NCI-H1105 treated with DMSO at 0.1 percent for 48 hours (cell line): ENCODE data around the gene COL23A1.

ENCODE experiments used
- DNase-seq: peaks from one replicate; lab custom pipeline; 2025; lab: John Stamatoyannopoulos, UW

Gene COL23A1

DNA sequence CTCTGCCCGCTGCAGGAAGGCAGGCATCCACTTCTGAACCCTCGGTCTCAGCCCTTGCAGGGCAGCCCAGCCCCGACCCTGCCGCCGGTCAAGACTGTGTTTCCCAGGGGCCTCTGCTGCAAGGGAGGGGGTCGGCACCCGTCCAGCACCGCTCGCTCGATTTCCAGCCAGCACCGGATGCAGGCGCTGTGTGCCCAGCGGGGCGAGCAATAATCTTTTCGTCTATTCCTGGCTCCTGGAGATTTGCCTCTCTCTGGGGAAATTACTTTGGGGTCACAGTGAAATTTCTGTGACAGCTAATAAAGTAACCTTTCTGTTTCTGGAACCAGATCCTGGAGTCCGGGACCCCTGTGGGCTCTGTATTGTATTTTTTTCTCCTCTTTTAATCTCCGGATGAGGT lies 155.3 kb downstream of the COL23A1 start:
- DNase-seq = no peak

DNA sequence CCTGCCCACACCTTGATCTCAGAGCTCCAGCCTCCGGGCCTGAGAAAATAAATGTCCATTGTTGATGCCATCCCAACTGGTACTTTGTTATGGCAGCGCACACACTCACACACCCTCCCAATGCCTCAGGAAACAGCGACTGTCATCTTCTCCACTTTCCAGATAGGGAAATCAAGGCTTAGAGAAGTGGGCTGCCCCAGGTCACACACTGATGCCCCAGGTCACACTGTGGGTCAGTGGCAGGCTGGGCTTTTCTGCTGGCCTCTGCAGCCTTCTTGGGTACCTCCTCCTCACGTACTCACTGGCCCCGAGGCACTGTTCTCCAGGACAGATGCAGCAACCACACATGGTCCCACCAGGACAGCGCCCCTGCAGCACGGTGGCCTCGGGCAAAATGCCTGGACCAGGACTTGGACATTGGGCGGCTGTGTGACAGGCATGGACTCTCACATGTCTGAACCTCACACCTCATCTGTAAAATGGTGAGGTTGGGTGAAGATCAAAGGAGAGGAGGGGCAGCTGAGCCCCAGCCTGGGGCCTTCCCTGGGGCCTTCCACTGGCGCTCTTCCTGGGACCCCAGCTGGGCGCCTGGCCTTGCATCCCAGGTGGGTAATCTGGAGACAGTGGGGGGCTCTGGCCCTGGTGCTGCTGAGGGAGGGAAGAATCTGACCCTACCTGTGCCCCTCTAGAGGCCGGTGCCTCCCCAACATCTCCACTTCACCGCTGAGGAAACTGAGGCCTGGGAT lies 156.0 kb downstream of the COL23A1 start:
- no peak for DNase-seq

DNA sequence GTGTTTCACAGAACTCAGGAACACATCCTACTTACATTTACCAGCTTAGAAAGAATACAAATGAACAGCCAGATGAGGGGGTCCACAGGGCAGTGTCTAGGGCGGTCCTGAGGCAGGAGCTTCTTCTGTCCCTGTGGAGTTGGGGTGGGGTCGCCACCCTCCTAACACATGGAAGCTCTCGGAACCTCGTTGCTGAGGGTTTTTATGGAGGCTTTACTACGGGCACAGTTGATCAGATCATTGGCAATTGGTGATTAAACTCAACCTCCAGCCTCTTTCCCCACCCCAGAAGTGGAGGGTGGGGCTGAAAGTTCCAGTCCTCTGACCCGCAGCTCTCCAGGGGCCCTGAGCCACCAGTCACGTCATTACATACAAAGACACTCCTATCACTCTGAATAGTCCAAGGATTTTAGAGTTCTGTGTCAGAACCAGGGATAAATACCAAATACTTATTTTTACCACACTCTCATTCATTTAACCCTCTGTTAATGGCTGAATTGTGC lies 156.9 kb downstream of the COL23A1 start:
- no peak for DNase-seq

DNA sequence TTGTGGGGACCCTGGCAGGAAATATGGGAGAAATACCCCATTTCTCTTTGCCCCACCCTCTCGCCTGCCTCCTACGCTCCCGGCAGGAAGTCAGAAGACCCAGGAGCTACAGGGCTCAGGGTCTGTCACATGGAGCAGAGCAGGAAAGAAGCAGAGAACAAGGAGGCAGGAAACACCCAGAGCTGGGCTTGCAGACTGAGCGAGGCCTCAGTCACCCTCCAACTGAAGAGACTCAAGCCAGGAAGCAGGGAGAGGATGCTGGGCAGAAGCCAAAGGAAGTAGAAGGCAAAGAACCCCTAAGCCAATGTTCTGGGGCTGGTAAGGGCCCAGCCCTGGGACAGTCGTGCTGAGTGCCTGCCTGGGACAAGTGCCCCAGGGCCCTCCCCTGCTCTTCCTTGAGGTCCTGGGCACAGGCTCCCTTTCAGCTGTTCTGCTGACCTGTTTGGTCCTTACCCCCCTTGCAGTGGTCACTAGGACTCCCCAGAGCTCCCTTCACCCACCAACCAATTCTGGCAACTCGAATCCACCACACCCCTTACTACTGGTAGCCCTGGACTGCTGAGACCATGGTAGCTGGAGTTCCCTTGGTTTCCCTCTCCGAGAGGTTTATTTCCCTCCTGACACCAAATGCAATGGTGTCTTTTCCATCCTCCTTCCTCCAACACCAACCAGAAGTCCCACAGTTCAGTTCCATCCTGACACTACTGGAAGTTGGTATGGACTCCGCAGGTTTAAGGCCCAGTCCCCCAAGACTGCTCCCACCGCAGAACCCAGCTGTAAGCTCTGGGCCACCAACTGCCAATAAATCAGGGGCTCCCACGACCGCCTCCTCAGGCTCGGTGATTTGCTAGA lies 157.5 kb downstream of the COL23A1 start:
- DNase-seq = no peak

DNA sequence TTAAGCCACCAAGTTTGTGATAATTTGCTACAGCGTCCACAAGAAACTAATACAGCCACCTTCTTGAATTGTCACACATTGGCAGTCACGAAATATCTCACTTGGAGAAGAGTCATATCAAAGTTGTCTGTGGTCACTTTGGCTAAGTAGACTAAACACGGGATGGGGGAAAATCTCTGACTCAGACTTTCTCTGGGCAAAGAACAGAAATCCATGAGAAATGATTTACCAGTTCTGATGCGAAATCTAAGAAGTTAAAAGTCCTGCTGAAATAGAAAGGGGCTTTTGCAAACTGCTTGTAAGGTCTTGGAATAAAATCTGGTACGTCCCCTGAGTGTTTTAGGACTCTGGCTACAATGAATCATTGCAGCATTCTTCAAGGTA lies 158.4 kb downstream of the COL23A1 start:
- DNase-seq = no peak

DNA sequence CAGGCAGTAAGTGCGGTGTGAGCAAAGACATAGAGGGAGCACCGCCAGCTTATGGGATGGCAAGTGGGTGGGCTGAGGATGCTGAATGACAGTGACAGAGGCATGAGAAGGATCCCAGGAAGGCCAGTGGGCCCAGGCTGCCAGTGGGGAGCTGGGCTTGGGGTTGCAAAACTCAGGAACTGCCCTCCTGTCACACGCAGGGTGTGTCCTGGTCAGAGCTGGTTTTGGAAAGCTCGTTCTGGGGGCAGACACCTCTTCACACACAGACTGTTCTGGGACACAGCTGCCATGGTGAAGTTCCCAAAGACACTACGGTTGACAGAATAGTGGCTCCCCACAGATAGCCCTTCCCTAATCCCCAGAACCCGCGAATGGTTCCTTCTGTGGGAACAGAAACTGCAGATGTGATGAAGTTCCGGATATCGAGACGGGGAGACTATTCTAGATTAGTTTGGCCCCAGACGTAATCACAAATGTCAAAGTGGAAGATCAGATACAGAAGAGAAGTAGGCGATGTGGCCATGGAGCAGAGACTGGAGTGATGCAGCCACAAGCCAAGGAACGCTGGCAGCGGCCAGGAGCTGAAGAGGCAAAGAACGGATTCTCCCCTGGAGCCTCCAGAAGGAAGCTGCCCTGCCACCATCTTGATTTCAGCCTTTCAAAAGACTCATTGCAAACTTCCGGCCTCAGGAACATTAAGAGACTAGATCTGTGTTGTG lies 159.0 kb downstream of the COL23A1 start:
- no peak for DNase-seq

DNA sequence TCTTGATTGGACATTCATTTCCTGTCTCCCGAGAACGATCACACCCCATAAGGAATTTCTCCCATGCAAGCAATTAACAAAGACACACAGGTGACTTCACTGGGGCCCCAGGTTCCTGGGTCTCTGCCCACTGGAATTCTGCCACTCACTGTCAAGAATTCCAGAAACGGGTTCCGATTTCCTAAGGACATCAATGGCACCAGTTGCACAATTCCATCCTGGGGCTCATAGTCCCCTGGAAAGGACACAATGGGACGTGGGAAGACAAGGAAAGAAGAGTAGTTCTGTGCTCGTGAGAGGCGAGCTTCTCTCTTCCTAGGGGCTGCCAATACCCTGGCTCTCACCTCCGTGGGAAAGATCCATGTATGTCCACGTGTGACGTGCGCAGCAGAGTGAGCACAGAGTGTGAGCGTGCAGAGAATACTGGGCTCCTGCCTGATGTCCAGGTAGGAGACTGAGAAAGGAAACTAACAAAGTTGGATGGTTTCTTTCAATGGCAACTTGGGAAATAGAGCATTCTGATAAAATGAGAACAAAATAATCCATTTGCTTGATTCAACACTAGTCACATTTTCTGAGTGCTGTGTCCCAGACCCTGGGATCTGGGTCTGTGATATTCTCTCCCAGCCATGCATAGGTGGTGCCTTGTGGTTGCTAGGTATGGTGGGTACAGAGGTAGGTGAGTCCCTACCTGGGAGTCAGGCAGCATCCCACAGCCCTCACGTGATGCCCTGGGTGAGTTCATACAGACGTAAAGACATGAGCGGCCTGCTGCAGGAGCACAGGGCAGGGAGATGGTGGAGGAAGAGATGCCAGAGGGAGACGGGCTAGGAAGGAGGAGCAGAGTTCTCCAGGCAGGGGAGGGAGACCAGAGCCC lies 159.8 kb downstream of the COL23A1 start:
- no peak for DNase-seq

DNA sequence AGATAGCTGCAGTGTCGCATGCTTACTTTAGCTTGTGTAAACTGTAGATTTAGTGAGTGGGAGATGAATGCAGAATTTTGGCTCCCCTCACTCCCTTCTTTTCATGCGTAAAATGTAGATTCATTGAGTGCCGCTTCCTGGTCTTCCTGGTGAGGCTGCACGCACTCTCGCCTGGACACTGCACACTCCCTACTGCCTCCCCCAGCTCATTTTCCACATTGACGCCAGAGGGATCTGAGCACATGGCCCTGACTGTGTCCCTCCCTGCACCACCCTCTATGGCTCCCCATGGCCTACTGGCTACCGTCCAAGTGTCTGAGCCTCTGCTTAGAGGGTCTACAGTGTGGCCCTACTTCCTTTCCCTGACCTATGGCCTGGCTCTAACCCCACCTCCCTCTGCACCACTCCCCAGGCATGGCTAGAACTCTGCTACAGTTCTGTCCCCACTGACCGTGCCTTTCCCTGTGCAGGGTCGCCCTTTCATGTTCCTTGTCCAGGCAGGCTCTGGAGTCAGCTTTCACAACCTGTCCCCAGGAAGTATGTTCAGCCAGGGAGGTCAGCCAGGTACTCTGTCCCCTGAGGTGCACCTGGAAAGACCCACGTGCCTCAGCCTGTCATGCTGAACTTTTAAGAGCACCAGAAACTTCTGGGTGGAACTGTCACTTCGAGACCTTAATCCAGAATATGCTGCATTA lies 160.6 kb downstream of the COL23A1 start:
- DNase-seq = no peak

DNA sequence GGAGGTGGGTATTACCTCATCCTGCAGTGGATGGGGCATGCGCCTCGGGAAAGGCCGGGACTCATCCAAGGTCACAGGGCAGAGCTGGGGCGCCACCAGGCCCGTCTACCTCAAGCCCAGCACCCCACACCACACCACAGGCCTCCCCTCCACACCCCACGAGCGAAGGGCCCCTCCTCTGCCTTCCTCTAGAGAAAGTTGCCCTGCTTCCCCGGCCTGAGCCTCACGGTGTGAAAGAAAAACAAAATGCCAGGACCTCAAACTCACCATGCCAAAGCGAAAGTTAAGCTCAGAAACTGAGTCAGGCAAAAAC lies 161.1 kb downstream of the COL23A1 start:
- DNase-seq = no peak

DNA sequence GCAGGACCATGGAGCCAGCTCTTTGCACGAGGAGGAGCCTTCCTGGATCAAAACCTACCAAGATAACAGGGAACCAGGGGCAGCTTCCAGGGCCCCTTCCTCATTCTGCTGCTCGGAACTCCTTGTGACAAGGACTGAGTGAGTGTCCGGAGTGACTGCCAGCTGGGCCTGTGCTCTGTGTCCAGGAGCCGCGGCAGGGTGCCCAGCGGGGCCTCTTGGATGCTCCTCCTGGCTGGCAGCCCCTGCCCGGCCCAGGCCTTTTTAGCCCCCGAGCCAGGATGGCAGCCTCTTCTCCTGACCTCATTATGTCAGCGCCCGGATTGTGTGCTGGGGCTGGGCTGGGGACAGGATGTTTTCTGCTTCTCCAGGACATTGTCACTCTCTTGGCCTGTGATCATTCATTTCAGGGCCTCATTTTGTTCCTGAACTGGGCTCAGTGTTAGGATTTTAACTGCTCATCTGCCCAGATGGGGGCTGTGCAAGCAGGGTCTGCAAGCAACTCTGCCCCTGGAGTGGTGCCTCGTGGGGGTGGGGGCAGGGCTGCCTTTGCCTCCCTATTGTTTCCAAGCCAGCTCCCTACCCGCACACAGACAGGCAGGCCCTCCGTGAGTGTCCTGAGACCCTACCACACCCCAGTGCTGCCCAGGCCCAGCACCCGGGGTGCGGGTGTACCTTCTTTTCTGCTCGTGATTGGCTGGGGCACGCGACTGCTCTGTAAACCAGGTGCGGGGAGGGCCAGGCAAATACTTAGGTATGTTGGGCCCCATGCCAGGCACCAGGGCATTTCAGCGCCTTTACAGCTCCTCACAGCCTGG lies 161.6 kb downstream of the COL23A1 start:
- DNase-seq = no peak

DNA sequence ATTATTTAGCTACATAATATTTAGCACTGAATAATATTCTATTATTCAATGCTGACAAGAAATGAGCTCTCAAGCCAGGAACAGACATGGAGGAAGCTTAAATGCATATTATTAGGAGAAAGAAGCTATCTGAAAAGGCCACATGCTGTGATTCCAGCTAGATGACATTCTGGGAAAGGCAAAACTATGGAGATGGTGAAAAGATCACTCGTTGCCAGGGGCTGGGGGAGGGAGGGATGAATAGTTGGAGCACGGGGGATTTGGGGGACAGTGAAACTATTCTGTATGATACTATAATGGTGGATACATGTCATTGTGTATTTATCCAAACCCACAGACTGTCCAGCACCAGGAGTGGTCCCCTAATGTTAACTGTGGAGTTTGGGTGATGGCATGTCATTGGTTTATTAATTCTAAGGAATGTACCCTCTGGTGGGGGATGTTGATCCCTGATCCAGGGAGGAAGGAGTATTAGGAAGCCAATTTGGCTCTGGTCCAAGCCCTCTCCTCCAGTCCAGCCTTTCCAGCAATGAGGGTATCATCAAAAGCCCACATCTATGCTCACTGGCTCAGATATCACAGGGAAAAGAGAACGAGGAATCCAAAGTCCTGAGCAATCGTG lies 162.5 kb downstream of the COL23A1 start:
- DNase-seq = no peak

DNA sequence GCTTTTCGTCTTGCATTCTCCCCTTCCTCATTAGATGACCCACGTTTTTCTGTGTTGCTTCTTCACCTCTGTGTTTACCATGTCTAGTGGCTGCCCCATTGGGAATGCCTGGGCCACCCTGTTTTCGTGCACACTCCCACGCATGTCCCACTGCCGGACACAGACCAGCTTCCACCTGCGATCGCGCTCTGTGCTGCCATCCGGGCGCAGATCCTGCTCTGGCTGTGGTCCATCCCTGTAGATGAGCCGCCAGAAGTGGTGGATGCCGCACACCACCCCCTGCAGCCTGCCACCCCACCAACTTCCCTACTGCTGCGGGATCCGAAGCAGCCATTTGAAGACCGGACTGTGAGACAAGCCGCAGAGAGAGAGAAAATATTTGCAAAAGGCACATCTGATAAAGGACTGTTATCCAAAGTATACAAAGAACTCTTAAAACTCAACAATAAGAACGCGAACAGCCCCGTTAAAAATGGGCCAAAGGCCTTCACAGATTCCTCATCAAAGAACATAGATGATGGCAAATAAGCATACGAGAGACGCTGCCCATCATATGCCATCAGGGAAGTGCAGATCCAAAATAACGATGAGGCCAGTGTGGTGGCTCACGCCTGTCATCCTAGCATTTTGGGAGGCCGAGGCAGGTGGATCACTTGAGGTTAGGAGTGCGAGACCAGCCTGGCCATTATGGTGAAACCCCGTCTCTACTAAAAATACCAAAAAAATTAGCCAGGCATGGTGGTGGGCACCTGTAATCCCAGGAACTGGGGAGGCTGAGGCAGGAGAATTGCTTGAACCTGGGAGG lies 163.7 kb downstream of the COL23A1 start:
- DNase-seq = no peak

DNA sequence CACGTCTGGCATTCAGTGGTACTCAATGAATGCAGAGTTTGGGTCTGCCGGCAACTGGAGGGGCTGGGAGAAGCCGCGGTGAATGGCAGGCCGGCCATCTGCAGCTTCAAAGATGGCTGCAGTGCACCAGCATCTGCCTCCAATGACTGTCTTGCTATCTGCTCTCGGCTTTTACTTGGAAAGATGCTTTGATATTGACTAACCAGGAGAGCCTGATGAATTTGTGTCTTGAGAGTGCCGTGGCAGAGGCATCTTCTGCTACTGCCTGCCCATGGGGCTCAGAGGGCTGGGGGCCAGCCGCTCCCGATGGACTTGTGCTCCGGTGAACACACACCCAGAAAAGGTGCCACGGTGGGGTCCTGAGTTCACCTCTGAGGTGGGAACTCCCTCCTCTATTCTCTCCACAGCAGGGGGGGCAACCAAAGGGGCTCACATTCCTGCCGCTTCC lies 164.5 kb downstream of the COL23A1 start:
- DNase-seq = no peak

DNA sequence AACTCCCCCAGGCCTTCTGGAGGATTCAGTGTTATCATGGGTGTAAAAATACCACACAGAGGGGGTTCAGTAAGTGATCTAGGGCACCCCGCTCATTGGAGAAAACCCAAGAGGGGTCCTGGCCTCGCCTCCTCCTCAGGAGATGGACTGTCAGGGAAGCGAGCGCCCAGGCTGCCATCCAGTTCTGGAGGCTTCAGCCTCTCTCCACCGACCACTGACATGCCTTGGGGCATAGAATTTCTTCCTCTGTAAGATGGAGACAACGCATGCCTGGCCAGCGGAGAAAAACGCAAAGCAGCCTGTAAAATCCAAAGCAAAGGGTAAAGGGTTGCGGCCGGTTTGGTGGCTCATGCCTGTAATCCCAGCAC lies 165.4 kb downstream of the COL23A1 start:
- no peak for DNase-seq

DNA sequence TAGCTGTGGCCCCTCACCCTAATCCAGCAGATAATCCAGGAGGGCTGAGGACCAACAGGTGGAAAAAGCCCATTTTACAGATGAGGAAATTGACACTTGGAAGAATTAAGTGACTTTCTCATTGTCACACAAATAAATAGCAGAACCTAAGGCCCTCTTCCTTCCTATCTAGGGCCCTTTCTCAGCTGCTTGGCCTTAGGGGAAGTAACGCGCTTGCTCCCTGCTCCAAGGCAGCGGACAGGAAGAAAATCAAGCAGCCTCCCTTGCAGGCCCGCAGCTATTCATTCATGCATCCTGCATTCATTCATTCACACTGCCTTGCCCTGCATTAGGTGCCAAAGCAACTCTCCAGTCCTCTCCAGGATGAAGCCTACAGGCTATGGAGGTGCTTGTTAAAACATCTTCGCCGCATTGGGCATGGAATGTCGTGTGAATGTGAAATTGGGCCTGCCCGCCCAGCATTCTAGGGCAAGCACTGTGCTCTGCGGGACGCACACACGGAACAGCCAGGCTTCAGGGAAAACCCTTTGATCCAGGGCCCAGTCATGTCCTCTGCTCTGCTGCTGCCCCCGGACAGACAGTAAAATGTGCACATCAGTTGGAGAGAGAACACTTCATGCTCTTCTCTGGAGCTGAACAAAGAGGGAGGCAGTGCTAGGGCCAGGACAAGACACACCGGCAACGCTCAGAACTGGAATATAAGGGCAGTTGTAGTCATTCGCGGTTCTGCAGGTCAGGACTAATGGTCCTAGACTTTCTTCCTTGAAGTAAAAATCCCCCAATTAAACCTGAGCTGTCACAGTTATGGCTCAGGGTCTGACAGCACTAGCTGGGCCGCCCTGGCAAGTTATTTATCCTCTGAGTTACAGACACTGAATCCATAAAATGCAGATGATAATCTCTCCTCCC lies 166.0 kb downstream of the COL23A1 start:
- no peak for DNase-seq

DNA sequence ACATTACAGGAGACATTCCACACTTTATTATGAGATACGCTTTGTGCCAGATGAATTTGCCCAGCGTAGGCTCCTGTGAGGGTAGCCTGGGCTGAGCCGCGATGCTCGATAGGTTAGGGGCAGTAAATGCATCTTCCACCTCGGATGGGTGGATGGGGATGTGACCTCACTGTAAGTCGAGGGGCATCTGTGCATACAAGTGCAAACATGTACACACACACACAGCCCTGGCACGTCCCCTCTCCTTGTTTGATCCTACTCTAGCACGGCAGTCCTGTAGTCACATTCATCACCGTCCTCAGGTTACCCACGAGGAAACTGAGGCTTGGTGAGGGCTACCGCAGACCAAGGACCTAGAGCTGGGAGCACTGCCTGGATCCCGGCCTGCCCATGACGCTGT lies 166.8 kb downstream of the COL23A1 start:
- DNase-seq = no peak

DNA sequence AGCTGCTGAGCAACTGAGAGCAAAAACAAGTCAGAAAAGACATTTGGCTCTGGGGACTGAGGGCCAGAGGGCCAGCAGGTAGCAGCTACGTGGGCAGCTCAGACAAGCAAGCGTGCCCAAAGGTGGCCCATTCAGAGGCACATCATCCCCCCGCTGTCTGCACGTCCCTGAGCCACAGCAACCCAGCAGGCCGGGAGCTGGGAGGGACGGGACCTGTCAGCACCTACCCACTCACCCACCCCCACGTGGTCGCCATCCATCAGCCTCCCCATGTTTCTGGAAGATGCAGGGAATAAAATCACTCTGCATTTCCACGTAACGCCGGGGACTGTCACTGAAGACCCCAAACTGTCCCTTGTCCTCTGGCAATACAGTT lies 167.8 kb downstream of the COL23A1 start:
- DNase-seq = no peak
